ENCODE measurements around the gene CLASP2.

CLASP2 gene

DNA sequence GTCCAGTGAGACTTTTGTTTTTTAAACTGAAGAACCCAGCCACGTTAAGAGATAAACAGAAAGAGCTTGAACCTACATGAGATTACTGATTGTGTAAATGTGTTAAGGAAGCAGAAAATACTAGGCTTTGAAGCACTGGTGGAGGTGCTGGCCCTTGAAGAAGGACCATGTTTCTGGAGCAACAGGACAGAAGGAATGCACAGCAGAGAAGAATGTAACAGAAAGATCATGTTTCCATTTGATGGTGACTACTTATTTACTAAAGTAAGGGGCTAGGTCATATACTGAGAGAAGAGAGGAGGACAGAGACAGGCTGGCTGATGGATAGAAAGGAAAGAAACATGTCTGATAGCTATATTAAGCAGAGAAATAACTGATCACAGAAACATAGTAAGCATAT, 88.8 kb downstream of the CLASP2 start:
- DNase-seq: no peak

GRCh38 chr3:33624756-33625155, 93.3 kb downstream of the CLASP2 start:
- DNase-seq: no peak

GRCh38 chr3:33613041-33613440, 105.0 kb downstream of the CLASP2 start:
- DNase-seq: no peak

DNA sequence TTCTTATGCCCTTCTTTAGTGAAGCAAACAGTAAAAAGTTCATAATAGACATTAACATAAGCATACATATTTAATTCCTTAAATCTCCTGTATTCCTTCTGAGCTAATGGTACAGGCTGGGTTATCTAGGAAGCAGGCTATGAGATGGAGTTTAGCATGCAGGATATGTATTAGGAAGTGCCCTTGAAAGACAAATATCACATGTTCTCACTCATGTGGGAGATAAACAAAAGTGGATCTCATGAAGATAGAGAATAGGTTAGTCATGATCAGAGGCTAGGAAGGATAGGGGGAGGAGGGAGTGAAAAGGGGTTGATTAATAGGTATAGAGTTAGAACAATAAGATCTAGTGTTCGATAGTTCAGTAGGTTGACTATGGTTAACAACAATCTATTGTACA, 105.4 kb downstream of the CLASP2 start:
- no peak for DNase-seq

DNA sequence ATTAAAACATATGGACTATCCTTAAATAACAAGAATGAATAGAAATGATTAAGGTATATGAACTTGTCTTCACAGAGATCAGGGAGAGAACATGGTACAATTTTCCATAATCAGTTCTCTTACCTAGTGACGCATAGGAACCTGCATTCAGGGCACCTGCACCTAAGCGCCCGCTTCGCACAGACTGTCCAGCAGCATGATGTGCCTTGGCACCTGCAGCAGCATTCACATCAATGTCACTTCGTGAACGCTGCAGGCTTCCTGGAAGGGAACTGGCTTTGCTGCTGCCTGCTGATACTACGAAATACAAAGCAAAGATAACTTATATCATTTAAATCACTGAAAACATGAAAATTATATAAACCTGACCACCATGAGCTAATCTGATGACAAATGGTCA, 115.2 kb downstream of the CLASP2 start:
- DNase-seq: no peak

- peak; percentile 97 for DNase-seq
Observed at GRCh38 chr3:33597257-33597689, 120.8 kb downstream of the CLASP2 start.

DNA sequence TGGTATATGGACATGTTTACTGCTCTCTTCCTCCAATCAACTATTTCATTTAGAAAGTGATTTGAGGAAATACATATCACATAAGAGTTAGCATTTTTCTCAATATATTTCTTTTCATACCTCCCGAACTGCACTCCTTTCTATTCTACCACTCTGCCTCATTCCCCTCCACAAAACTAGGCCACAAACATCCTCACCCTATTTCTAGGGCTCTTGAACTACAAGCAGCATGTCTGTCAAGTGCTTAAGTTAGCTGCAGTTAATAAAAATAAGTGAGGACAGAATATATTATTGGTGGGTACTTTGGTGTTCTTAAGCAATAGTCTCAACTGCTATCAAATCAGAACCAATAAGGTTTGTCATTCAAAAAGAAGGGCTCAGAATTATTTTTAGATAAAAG, 125.1 kb downstream of the CLASP2 start:
- DNase-seq: no peak

DNA sequence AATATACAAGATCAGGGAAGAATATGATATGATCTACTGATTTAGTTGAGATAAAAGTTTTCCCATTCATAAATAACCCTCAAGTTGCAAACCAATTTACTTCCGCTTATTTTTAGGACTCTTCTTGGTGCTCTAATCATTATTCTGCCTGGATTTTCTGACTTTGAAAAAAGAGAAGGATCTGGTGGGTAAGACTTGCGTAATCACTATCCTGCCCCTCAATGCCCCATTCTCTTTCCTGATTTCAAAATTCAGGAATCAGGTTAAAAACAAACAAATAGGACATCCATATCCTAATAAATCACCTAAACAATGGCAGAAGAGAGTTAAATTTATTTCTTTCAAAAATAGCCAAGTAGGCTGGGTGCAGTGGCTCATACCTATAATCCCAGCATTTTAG, 127.5 kb downstream of the CLASP2 start:
- peak; percentile 5 for DNase-seq

DNA sequence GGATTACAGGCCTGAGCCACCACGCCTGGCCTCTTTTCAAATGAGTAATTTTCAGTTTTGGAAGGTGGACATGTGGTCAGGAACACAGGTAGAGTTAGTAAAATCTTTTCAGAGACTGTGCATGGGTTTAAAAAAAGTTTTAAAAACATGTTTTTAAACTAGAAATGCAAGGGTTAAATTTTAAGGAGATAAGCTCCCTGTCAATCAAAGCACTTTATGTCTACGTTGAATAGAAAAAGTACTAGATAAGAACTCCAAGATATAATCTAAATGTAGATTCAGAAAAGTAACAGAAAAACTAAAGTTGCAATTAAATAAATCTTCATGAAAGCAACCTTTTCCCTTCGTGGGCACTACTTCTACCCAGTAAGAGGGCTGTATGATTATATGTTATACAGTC, 131.7 kb downstream of the CLASP2 start:
- DNase-seq: no peak

- DNase-seq: no peak
Observed at GRCh38 chr3:33582234-33582633, 135.8 kb downstream of the CLASP2 start.

DNA sequence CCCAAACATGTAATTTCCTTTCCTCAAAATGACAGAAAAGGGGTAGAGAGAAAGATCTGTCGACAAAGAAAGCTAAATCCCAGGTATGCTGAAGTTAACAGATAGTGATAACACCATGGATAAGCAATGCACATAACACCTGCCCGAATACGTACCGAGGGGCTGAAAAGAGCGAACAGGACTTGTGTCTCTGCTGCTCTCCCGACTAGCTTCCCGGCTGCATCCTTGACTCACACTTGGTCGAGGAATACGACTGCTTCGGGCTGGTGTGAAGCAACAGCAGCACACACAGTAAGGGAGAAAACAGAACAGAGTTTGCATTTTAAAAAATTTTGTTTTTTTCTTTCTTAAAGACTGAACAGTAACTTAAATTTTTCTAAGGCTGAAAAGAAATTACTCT, 136.4 kb downstream of the CLASP2 start:
- no peak for DNase-seq

DNA sequence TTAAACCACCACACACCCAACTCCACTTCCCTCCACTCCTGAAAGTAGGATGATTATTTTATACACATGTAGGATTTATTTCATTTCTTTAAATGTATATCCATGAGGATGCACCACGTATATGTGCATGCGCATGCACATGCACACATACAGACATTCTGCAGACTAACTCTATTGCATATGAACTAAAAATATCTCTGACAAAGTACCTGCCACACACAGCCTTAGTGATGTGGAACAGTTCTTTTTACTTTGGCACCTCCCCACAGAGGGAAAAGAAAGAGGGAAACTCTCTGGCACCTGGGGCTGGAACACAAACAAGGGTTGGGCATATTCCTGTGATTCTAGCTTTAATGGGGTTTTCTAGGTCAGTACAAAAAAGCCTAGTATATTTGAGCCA, 138.2 kb downstream of the CLASP2 start:
- no peak for DNase-seq

DNA sequence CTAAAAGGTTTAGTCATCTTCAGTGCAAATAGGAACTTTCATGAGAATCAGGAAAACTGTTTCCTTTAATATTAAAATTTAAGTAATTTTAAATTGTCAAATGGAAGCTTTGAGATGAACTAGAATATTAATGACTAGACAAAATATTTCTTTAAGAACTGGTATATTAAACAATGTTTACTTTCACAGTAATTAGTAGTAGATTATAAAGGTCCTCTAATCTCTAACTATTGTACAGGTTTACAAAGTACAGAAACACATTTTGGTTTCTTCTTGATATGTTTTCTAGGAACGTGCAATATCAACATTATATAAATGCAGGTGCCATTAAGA, 138.9 kb downstream of the CLASP2 start:
- no peak for DNase-seq

- no peak for DNase-seq
Observed at GRCh38 chr3:33578325-33579177, 139.5 kb downstream of the CLASP2 start.

- DNase-seq: no peak
Observed at GRCh38 chr3:33577588-33577987, 140.5 kb downstream of the CLASP2 start.

- no peak for DNase-seq
Observed at GRCh38 chr3:33577173-33577572, 140.9 kb downstream of the CLASP2 start.

DNA sequence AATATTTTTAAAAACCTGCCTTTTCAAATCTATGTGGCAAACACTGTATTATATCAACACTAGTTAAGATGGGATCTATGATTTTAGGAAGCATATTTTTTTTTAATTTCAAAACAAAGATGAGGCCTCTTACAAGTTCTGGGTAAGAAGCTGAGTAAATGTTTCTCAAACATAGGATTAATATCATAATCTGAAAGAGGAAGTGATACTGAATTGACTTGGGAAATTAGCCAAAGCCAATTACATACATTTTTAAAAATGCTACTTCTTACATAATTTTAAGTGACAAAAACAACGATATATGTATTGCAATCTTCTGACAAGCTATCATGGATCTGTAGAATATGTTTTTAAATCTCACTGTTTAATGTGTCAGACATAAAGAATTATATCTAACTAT, 142.7 kb downstream of the CLASP2 start:
- peak; percentile 72 for DNase-seq

DNA sequence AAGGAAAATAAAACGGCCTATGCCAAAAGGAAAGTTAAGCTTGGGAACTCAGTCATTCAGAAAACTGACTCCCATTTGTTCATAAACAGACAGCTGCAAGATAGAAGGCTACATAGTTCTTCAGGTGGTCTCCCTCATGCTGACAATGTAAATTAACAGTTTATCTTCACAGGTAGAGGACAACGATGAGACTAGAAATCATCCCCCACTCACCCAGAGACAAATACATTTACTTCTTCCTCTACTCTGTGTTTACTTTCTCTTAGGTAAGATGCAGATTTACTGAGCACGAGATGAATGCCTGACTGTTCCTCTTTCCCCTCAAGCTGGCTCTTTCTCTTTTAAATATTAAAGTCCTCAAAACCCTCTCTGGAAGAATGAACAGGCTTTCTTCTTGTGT, 160.2 kb downstream of the CLASP2 start:
- DNase-seq: no peak

GRCh38 chr3:33557279-33557678, 160.8 kb downstream of the CLASP2 start:
- no peak for DNase-seq

DNA sequence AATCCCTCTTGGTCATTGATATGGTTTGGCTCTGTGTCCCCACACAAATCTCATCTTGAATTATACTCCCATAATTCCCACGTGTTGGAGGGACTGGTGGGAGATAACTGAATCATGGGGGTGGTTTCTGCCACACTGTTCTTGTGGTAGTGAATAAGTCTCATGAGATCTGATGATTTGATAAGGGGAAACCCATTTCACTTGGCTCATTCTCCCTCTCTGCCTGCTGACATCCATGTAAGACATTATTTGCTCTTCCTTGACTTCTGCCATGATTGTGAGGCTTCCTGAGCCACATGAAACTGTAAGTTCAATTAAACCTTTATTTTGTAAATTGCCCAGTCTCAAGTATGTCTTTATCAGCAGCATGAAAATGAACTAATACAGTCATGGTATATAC, 171.0 kb downstream of the CLASP2 start:
- no peak for DNase-seq

- no peak for DNase-seq
Observed at GRCh38 chr3:33544126-33544525, 173.9 kb downstream of the CLASP2 start.

GRCh38 chr3:33543601-33544000, 174.5 kb downstream of the CLASP2 start:
- no peak for DNase-seq

DNA sequence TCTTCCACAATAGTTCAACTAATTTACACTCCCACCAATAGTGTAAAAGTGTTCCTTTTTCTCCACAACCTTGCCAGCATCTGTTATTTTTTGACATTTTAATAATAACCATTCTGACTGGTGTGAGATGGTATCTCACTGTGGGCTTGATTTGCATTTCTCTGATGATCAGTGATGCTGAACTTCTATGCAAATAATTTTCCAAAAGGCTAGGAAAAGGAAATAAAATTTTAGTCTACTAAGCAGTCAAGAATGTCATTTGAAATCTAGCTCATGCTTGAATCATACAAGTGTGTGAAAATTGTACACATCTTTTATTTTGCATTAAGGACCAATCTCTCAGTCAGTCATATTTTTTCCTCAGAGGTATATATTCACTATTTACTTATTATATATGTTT, 176.1 kb downstream of the CLASP2 start:
- DNase-seq: no peak

DNA sequence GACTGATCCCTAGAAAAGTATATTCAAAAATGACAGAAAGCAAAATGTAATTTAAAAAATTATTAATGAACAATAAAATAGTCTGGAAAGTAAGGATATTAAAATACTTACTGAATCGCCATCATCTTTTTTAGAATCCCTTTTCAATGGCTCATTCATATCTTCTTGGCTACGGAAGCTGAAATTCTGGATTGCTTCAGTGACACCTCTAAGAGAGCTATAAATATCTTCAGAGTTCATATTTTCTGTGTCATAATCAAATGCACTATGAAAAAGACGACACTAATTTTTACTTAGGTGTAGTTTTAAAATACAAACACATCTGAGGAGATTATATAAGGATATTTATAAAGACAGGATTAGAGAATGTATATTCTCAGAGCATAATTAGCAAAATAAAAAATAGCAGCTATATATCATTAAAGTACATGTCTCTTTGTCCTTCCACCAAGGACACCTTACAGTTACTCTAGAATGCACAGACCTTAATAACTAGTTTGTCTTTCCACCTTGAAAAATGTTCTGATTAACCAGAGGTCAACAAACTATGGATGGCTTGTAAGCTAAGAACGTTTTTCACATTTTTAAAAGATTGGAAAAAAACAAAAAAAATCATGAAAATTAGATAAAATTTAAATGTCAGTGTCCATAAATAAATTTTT, 179.2 kb downstream of the CLASP2 start:
- DNase-seq: no peak

DNA sequence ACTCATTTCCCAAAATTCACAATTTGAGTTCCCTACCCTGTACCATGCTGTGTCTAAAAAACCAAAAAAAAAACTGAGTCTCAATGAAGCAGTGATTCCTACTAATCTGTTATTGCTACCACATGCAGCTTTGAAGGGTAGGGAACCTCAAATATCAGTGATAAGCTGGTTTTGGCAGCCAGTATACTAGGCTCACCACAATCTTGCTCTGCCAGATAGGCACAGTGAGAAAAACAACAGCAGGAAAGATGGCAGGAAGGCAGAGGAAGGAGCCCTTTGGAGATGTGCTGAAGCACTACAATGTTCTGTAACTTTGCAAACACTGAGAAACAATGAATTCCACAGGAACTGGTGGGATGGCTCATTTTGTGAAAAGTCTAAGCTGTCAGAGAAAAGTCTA, 180.9 kb downstream of the CLASP2 start:
- no peak for DNase-seq
